H1 (cell line): ENCODE results near the gene HOXA10. TPM values are rescaled to one million over a fixed set of nuclear protein-coding genes. Genes with fewer than 3 reads are reported as not detected.
A peak's percentile ranks its signal among the peaks of the same experiment; 100 is the strongest.

ENCODE experiments used
- CEBPB ChIP-seq: IDR thresholded peaks from 2 replicates; pipeline ENCODE4 v1.6.1; 2012; ENCODE audit warnings: low read depth, low read length
- JUN ChIP-seq: IDR thresholded peaks from 2 replicates; pipeline ENCODE4 v1.6.1; 2011; ENCODE audit warnings: low read depth, mild to moderate bottlenecking, improper control_type of control experiment, low read length
- KDM4A ChIP-seq: IDR thresholded peaks from one replicate; pipeline ENCODE4 v1.7.1; 2012; ENCODE audit warnings: low read depth, mild to moderate bottlenecking, moderate library complexity, low read length, inconsistent platforms; ENCODE audit not compliant: severe bottlenecking
- NANOG ChIP-seq: IDR thresholded peaks from 2 replicates; pipeline ENCODE4 v1.6.1; 2011; ENCODE audit warnings: low read length, low read depth, mild to moderate bottlenecking, inconsistent platforms; ENCODE audit not compliant: insufficient read depth, poor library complexity, severe bottlenecking
- TAF7 ChIP-seq: optimal IDR thresholded peaks from 2 replicates; pipeline ENCODE3; 2011; ENCODE audit warnings: low read depth, mild to moderate bottlenecking, inconsistent platforms, low read length, moderate library complexity, borderline replicate concordance
- YY1 ChIP-seq: IDR thresholded peaks from 2 replicates; pipeline ENCODE4 v1.6.1; 2011; ENCODE audit warnings: low read depth, mild to moderate bottlenecking, low read length
- polyA plus RNA-seq, 7 experiments: library from polyadenylated mRNA; depleted of rRNA in 3 of 7; stranded (reverse) in 5 of 7; unstranded in 2 of 7; fragments of >200 nt in 5 of 7; fragments of 200-250 nt in 2 of 7; gene quantifications; 1 replicate in 5 of 7; 2 replicates in 1 of 7; 4 replicates in 1 of 7; pipeline versions ENCODE4 v1.2.1 to v1.2.3, GENCODE V29; 2011 to 2013; ENCODE audit warnings: missing spikeins in 2 of 7, mixed read lengths in 2 of 7
- total RNA-seq: library from RNA; stranded (reverse); fragmentation: NEBNext Ultra II Directional; extraction: Animal tissue kit (Norgen Biotek cat#: 25700); gene quantifications from 2 replicates; pipeline ENCODE4 v1.2.1, GENCODE V29; 2021
- TF ChIP-seq, protein P1 (sequence below): IDR thresholded peaks from 2 replicates; pipeline ENCODE4 v1.6.1; 2012; ENCODE audit warnings: inconsistent platforms

Gene HOXA10
- total and polyA plus RNA-seq, 2 of the 8 experiments (the other 6 are each of a cell fraction or from before 2014, with no cell fraction given): not detected

DNA sequence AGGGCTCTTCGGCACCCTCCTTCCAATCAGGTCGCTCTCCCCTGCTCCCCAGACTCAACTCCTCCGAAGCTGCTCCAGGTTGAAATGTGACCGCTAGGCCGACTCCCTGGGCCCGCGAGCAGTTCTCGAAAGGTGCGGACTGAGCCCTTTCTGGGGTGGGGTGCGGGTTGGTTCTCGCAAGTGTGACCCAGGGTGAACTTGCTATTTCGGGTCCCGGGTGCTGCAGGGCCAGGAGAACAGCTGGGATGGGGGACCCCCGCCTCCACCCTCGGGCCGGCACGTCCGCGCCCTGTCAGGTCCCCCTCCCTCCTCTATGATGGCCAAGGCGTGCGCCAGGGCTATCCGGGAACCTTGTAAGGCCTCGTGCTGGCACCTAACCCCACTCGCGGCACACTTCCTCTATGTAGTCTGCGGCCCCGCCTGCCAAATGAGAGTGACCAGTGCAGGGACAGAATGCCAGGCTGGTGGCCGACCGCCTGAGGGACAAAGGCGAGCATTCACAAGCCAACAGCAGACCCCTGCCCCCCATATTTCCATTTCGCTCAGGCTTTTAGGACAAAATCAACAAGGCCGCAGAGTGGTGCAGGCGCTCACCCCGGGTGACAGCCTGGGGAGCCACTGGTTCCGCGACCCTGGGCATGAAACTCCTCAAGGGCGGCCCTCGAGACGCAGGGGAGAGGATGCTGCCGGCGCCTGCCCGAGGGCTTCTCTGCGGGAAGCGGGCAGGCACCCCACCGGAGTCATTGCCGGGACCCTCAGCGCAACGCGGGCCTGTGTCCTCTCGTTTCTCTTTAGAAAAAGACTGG, 39.5 kb upstream of the HOXA10 start (continued):
- no peak for TF ChIP-seq CEBPB
- no peak for TF ChIP-seq KDM4A
- no peak for TF ChIP-seq NANOG
- no peak for TF ChIP-seq JUN
- TF ChIP-seq YY1: no peak
- TF ChIP-seq, protein P1, sequence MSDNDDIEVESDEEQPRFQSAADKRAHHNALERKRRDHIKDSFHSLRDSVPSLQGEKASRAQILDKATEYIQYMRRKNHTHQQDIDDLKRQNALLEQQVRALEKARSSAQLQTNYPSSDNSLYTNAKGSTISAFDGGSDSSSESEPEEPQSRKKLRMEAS: 0 out of 2 replicates have a peak, but pooled peaks have one; percentile 39
- TF ChIP-seq TAF7: no peak
